ENCODE data around the gene ODAD4.

The ODAD4 gene

DNA sequence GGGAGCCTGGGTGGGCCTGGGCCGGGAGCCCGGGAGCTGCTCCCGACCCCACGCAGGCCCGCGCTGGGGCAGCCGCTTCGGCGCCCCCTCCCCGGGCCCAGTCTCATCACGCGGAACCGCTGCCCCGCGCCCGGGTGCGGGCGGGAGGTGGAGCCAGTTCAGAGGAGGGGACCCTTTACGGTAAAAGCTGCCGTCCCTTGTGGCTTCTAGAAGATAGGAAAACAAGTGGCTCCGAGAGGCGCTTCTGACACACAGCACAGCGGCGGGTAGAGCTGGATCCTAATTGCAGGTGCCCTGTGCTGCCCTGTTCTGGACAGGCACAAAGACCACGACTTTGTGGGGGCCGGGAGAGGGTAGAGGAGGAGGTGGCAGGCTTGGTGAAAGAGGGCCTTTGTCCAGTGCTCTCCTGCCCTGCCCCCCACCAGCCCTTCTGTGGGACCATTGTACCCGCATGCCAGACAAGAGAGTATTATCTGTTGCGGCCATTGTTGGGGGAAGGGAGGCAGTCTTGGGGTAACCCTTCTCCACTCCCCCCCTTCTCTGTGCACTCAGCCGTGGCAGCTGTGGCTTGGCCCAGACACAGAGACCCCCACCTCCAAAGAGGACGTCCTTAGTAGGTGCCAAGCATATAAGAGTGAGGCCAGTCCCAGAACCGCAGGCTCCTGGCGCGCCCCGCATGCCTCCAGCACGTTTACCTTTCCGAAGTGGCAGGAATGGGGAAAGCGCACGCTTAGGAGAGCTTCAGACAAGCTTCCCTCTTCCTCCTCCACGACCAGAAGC is 36.9 kb downstream of the ODAD4 start:
- FAIRE-seq, result no peak
- TF ChIP-seq, protein P1, sequence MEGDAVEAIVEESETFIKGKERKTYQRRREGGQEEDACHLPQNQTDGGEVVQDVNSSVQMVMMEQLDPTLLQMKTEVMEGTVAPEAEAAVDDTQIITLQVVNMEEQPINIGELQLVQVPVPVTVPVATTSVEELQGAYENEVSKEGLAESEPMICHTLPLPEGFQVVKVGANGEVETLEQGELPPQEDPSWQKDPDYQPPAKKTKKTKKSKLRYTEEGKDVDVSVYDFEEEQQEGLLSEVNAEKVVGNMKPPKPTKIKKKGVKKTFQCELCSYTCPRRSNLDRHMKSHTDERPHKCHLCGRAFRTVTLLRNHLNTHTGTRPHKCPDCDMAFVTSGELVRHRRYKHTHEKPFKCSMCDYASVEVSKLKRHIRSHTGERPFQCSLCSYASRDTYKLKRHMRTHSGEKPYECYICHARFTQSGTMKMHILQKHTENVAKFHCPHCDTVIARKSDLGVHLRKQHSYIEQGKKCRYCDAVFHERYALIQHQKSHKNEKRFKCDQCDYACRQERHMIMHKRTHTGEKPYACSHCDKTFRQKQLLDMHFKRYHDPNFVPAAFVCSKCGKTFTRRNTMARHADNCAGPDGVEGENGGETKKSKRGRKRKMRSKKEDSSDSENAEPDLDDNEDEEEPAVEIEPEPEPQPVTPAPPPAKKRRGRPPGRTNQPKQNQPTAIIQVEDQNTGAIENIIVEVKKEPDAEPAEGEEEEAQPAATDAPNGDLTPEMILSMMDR (IDR thresholded peaks at IDR 0.05; ENCODE audit: insufficient read depth, missing control alignments), result no peak
- no peak for DNase-seq (ENCODE audit: insufficient read length, low spot score)

DNA sequence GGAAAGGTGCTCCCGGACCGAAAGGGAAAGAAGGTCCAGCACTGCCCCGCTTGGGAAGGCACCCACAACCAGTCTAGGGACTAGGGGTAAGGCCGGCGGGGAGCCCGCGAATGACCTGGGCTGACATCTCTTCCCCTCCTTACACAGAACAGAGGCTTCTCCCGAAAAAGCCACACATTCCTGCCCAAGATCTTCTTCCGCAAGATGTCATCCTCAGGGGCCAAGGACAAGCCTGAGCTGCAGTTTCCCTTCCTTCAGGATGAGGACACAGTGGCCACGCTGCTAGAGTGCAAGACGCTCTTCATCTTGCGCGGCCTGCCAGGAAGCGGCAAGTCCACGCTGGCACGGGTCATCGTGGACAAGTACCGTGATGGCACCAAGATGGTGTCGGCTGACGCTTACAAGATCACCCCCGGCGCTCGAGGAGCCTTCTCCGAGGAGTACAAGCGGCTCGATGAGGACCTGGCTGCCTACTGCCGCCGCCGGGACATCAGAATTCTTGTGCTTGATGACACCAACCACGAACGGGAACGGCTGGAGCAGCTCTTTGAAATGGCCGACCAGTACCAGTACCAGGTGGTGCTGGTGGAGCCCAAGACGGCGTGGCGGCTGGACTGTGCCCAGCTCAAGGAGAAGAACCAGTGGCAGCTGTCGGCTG is 37.6 kb downstream of the ODAD4 start:
- FAIRE-seq (no peak), DNase-seq (ENCODE audit: insufficient read length, low spot score) (no peak)
- TF ChIP-seq, protein P1 (IDR thresholded peaks at IDR 0.05; ENCODE audit: insufficient read depth, missing control alignments), result no peak

DNA sequence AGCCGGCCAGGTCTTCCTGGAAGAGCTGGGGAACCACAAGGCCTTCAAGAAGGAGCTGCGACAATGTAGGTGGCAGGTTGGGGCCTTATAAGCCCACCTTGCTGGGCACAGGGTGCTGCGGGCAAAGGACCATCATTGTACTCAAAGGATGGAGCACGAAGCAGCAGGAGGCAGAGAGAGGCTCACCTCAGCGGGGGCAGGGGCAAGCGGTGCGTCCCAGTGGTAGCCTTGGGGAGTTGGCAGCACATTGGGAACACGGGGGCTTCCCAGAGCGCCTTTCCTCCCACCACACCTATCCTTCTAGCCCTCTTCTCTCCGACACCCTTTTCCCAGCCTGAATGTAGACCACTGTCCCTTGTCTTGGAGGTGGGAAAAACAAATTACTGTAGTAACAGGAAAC is 38.3 kb downstream of the ODAD4 start:
- TF ChIP-seq, protein P1 (IDR thresholded peaks at IDR 0.05; ENCODE audit: insufficient read depth, missing control alignments), result no peak
- no peak for DNase-seq (ENCODE audit: insufficient read length, low spot score)
- no peak for FAIRE-seq

DNA sequence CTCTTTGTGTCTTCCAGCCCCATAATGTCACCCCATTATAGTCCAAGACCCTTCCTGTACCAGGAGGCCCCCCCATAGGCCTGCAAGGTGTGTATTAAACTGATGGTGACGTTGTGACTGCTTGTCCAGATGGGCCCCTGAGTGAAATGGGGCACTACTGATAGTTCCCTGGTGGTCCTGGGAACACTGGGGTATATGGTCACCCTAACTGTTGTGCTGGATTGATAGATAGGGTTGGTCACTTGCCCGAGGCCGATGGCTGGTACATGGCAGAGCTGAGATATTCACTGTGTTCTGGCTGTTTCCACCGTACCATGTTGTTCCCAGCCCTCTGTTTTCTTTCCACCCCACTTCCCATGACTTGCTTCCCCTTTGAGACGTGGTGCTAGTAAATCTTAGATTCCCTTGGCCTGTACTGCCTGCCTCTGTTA is 40.5 kb downstream of the ODAD4 start:
- no peak for DNase-seq (ENCODE audit: insufficient read length, low spot score)
- TF ChIP-seq, protein P1 (IDR thresholded peaks at IDR 0.05; ENCODE audit: insufficient read depth, missing control alignments), result no peak
- no peak for FAIRE-seq

DNA sequence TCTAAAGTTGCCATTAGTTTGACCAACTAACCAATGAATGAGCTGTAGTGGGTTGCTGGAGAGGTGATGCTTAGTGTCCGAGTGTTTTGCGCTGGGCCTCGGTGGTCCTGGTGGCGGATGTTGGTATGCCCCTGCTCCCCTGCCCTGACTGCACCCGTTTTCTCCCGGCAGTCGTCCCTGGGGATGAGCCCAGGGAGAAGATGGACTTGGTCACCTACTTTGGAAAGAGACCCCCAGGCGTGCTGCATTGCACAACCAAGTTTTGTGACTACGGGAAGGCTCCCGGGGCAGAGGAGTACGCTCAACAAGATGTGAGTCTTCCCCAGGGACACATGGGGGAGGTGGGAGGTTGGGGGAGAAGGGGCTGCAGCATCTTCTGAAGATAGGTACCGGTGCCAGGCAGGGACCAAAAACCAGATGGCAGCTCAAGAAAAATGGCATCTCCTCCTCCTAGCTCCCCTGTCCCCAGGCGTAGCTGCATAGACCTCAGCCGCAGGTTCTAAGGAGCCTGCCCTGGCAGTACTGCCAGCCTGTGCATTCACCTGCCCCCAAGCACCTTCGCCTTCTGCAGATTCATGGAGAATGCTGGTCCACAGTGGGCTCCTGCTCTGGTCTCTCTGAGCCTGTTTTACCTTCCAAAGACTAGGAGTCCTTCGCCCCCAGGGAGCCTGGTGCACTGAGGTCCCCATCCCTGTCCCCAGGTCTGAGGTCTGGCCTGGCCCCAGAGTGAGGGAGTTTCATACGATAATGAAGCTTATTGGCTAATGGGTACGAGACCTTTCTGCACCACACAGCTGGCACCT is 41.5 kb downstream of the ODAD4 start:
- FAIRE-seq (no peak), DNase-seq (ENCODE audit: insufficient read length, low spot score) (no peak)
- TF ChIP-seq, protein P1 (IDR thresholded peaks at IDR 0.05; ENCODE audit: insufficient read depth, missing control alignments), result no peak

DNA sequence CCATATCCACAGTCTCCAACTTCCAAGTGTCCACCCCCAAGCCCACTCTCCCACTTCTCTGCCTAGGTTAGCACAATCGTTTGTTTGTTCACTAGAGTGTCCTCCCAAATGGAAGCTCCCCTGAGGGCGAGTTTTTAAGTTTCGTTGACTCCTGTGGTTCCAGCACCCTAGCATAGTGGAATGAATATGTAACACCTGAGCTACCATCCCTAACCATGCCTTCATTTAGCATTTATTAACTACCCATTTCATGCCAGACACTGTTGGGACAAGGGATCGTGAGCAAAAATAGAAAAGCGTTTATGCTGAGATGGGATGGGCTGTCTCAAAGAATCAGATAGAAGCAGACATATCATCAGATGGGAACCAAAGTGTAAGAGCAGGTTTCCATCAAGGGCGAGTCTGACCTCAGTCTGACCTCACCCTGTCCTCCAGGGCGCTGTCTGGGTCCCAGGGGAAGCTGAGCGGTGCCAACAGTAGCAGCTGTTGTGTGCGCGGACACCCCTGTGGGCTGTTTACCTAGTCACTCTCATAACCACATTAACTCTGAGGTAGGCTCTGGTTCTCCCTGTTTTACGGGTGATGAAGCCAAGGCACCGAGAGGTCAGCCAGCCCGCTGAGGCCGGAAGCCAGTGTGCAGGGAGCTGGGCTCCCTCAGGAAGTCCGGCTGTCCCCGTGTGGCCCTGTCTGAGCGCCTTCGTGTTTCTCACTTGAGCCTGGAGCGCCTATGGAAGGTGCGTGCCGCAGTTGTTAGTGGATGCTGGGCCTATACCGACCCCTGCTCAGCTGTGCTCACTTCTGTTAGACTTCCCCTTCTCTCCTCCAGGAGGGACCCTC is 42.4 kb downstream of the ODAD4 start:
- DNase-seq (ENCODE audit: insufficient read length, low spot score) (no peak), FAIRE-seq (no peak)
- TF ChIP-seq, protein P1 (IDR thresholded peaks at IDR 0.05; ENCODE audit: insufficient read depth, missing control alignments), result no peak
